Activated CD8-positive, alpha-beta T cell treated with anti-CD3 and anti-CD28 coated beads for 36 hours (primary cell): ENCODE measurements around the gene MAP4K4. TPM values are rescaled to one million over a fixed set of nuclear protein-coding genes. Genes with fewer than 3 reads are reported as not detected.

Experiments
- ATAC-seq: fragments of 200-7000 bp; cut with Tn5 transposase; one replicate; pipeline ENCODE4 v1.10.0; 2021; ENCODE audit warnings: mild to moderate bottlenecking, moderate library complexity
- CTCF ChIA-PET: fragments of 350-600 bp; sonication (Branson Sonifier 250); formaldehyde crosslinking; loops from one replicate; lab custom pipeline; 2021; ENCODE audit warnings: antibody characterized with exemption; lab: Charles Lee
- POLR2A ChIA-PET: fragments of 350-600 bp; sonication (Branson Sonifier 250); formaldehyde crosslinking; loops from one replicate; lab custom pipeline; 2021; ENCODE audit warnings: antibody characterized with exemption; lab: Charles Lee
- DNase-seq: peaks from one replicate; pipeline ENCODE4 v3.0.0-alpha.2; 2020
- H3K27ac Mint-ChIP-seq: one replicate; pipeline ENCODE4 v1.8.0; 2021; ENCODE audit warnings: mild to moderate bottlenecking, mixed read lengths
- H3K27me3 Mint-ChIP-seq: one replicate; pipeline ENCODE4 v1.8.0; 2021; ENCODE audit warnings: mixed read lengths
- H3K36me3 Mint-ChIP-seq: one replicate; pipeline ENCODE4 v1.8.0; 2021; ENCODE audit warnings: low read depth, mixed read lengths
- H3K4me1 Mint-ChIP-seq: one replicate; pipeline ENCODE4 v1.8.0; 2021; ENCODE audit warnings: low read depth, mixed read lengths
- H3K4me3 Mint-ChIP-seq: one replicate; pipeline ENCODE4 v1.8.0; 2021; ENCODE audit warnings: mild to moderate bottlenecking, moderate library complexity, mixed read lengths
- H3K9me3 Mint-ChIP-seq: one replicate; pipeline ENCODE4 v1.8.0; 2021; ENCODE audit warnings: mixed read lengths
- CTCF ChIP-seq: fragments of 200-600 bp; IDR thresholded peaks from one replicate; pipeline ENCODE4 v1.8.0; 2022; ENCODE audit warnings: antibody characterized with exemption, mild to moderate bottlenecking
- intact Hi-C: fragments of 100-400 bp; cut with micrococcal nuclease; formaldehyde crosslinking; loops from one replicate; pipeline ENCODE4 v1.10.0; 2022
- total RNA-seq, 2 experiments: library from RNA; stranded (reverse); gene quantifications; one replicate each; pipeline ENCODE4 v1.2.3, GENCODE V29; 2021

MAP4K4 gene
- total RNA-seq, 2 experiments from 2014 or later, result 26.3 to 27.3 TPM

- Mint-ChIP-seq H3K4me1 (peaks cover 77% of the 10 kb centered on the region), H3K4me3 (no peak overlapping the region), H3K27me3 (no peaks in the 10 kb centered on the region), H3K27ac (peak overlapping the region; percentile 36), H3K9me3 (no peaks in the 10 kb centered on the region), H3K36me3 (no peaks in the 10 kb centered on the region)
- no peak for ATAC-seq
- TF ChIP-seq CTCF, result no peak
- CTCF ChIA-PET, result interaction anchor here (2.1 to 6.7 kb wide), 2 partner anchors 11 to 48 kb away, joined by 4 to 52 read pairs; no protein-coding TSS in a partner anchor
- POLR2A ChIA-PET, result interaction anchor here (0.8 kb wide), 2 partner anchors 43 to 91 kb away, joined by 3 read pairs; no protein-coding TSS in a partner anchor
- DNase-seq, result peak; percentile 27
- intact Hi-C loops, result no loop called here
Observed at GRCh38 chr2:101818531-101819451, 121.3 kb downstream of the MAP4K4 start.

GRCh38 chr2:101820519-101820918 lies 123.0 kb downstream of the MAP4K4 start:
- Mint-ChIP-seq H3K27ac (peak overlapping the region; percentile 43), H3K4me1 (peaks cover 73% of the 10 kb centered on the region), H3K27me3 (no peaks in the 10 kb centered on the region), H3K9me3 (no peaks in the 10 kb centered on the region), H3K4me3 (no peak overlapping the region), H3K36me3 (no peaks in the 10 kb centered on the region)
- POLR2A ChIA-PET, result no interaction called here
- intact Hi-C loops, result loop anchor here (10.0 kb wide), 1 partner anchor 46 kb away; no protein-coding TSS in a partner anchor
- no peak for TF ChIP-seq CTCF
- peak; percentile 54 for DNase-seq
- CTCF ChIA-PET, result interaction anchor here (1.0 to 6.7 kb wide), 2 partner anchors 9 to 53 kb away, joined by 3 to 52 read pairs; no protein-coding TSS in a partner anchor
- peak; percentile 64 for ATAC-seq

GRCh38 chr2:101821059-101821805 lies 123.7 kb downstream of the MAP4K4 start:
- Mint-ChIP-seq H3K36me3 (peaks cover 2% of the 10 kb centered on the region), H3K27me3 (no peaks in the 10 kb centered on the region), H3K27ac (peak overlapping the region; percentile 43), H3K4me3 (no peak overlapping the region), H3K4me1 (peaks cover 74% of the 10 kb centered on the region), H3K9me3 (no peaks in the 10 kb centered on the region)
- intact Hi-C loops, result loop anchor here (10.0 kb wide), 1 partner anchor 46 kb away; no protein-coding TSS in a partner anchor
- no peak for TF ChIP-seq CTCF
- POLR2A ChIA-PET, result interaction anchor here (1.5 kb wide), 1 partner anchor 63 kb away, joined by 3 read pairs; no protein-coding TSS in a partner anchor
- ATAC-seq (no peak), DNase-seq (no peak)
- CTCF ChIA-PET, result interaction anchor here (0.7 to 2.5 kb wide), 10 partner anchors 10 to 402 kb away, joined by 3 to 20 read pairs (median 3); no protein-coding TSS in a partner anchor

- CTCF ChIA-PET, result interaction anchor here (0.7 to 3.0 kb wide), 19 partner anchors 8 to 403 kb away, joined by 3 to 20 read pairs (median 3); partner anchors contain the start of gene MAP4K4
- H3K4me3 Mint-ChIP-seq, result no peak overlapping the region
- peaks cover 6% of the 10 kb centered on the region for H3K36me3 Mint-ChIP-seq
- H3K27ac Mint-ChIP-seq, result no peak overlapping the region
- H3K27me3 Mint-ChIP-seq, result no peaks in the 10 kb centered on the region
- ATAC-seq (no peak), DNase-seq (no peak)
- H3K4me1 Mint-ChIP-seq, result peaks cover 74% of the 10 kb centered on the region
- POLR2A ChIA-PET, result interaction anchor here (1.5 kb wide), 1 partner anchor 64 kb away, joined by 3 read pairs; no protein-coding TSS in a partner anchor
- TF ChIP-seq CTCF, result no peak
- H3K9me3 Mint-ChIP-seq, result no peaks in the 10 kb centered on the region
- intact Hi-C loops, result loop anchor here (10.0 kb wide), 1 partner anchor 47 kb away; no protein-coding TSS in a partner anchor
Observed at GRCh38 chr2:101821828-101822458, 124.4 kb downstream of the MAP4K4 start.
